ENCODE data around the gene AQP5.

AQP5 gene

GRCh38 chr12:49961111-49961922 is at the start of gene AQP5:
Gene AQP5 (plus strand): TSS chr12:49961872. CDS start chr12:49962018, 146 bp downstream.
- TF ChIP-seq CTCF (IDR thresholded peaks at IDR 0.05; ENCODE audit: low read depth, low read length, missing control alignments) = no peak
- no peak within 1 kb of the TSS for H3K4me3 ChIP-seq (ENCODE audit: low read depth, low read length)
- no peak for DNase-seq (ENCODE audit: low read depth)

DNA sequence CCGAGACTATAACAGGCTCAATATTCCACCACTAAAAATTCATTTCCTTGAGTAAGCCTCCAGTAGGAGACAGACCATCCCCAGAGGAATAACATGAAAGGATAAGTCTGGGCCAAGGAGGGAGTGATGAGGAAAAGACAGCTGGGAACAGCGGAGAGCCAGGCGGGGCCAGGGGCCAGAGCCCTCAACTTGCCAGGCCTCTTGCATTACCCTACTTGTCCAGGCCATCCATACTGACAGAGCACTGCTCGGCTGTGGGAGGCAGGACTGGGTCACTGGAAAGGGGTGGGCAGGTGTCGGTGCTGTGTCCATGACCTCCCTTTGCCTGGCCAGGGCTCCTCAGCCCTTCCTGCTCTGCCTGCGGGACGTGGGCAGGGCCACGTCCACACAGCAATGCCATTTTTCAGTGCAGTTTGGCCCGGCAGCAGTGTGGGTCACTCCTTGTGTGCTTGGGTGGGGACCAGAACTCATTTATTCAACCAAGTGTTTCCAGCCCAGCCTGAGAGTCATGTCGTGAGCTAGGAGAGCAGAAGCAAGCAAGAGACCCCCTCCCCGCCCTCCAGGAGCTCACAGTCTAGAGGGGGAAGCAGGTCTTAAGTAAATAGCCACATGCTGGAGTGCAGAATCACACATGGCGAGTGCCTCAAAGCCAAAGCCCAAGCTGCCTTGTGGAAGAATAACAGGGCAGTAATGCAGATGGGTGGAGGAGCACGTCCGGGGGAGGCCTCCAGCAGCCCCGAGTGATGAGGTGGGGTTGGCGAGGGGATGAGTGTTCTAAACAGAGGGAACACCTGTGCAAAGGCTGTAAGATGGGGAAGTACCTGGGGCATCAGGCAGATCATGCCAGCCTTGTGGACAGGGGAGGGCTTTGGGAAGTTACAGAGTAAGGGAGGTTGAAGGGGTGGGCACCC is 49.1 kb upstream of the AQP5 start:
- DNase-seq (ENCODE audit: low read depth) = no peak
- no peak for TF ChIP-seq CTCF (IDR thresholded peaks at IDR 0.05; ENCODE audit: low read depth, low read length, missing control alignments)
- H3K4me3 ChIP-seq (ENCODE audit: low read depth, low read length) = no peak overlapping the region

GRCh38 chr12:49916129-49916919 is 45.3 kb upstream of the AQP5 start:
- no peak for DNase-seq (ENCODE audit: low read depth)
- no peak for TF ChIP-seq CTCF (IDR thresholded peaks at IDR 0.05; ENCODE audit: low read depth, low read length, missing control alignments)

DNA sequence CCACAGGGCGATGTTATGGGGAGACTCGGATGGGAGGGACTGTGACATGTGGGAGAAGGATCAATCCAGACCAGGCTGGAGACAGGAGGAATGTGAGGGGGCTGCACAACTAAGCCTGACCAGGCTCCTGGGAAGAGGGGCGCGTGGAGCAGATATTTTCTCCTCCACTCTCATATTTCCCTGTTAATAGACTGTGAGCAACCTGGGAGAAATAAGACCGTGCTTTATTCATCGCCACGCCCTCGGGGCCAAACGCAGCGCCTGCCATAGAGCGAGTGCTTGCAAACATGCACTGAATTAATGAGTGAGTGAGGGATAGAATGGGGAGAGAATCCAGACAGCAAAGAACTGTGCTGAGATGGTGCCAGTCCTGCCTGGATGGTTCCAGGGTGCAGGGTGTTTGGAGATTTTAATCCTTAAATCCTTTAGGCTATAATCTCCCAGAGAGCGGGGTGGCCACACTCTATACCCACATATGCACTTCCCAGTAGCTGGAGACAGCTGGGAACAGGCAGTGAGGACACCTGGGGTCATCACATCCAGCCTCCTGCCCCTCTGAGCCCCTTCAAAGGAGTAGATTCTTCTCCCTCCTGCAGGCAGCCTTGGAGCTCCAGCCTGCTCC is 44.4 kb upstream of the AQP5 start:
- DNase-seq (ENCODE audit: low read depth) = no peak
- TF ChIP-seq CTCF (IDR thresholded peaks at IDR 0.05; ENCODE audit: low read depth, low read length, missing control alignments) = no peak
- H3K4me3 ChIP-seq (ENCODE audit: low read depth, low read length) = no peak overlapping the region

More at GRCh38 chr12:49916129-49916919, 45.3 kb upstream of the AQP5 start:
- no peak overlapping the region for H3K4me3 ChIP-seq (ENCODE audit: low read depth, low read length)

- DNase-seq (ENCODE audit: low read depth) = no peak
- TF ChIP-seq CTCF (IDR thresholded peaks at IDR 0.05; ENCODE audit: low read depth, low read length, missing control alignments) = no peak
- H3K4me3 ChIP-seq (ENCODE audit: low read depth, low read length) = no peak overlapping the region
Observed at GRCh38 chr12:49917788-49918173, 43.9 kb upstream of the AQP5 start.

DNA sequence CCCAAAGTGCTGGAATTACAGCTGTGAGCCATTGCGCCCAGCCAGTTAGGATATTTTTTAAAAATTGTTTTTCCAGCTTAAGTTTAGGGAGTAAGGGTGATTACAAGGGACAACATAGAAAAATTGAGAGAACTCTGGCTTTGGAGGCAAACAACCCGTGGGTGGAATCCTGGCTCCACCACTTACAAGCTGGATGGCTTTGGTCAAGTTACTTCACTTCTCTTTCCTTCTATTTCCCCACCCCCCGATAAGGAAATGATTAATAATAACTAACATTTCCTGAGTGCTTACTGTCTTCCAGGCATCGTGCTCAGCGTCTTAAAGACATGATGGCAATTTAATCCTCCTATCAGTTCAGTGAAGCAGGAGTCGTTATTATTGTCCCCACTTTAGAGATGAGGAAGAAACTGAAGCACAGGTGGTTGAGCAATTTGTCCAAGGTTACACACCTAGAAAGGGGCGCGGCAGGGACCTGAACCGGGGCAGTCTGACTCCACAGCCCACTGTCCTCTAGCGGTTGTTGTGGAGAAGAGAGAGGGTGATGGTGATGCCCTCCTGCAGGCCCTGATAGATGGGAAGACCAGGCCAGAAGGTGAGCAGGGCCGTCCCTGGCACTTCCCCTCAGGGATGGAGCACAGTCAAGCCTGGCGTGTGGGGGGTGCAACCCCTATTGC is 41.3 kb upstream of the AQP5 start:
- TF ChIP-seq CTCF (IDR thresholded peaks at IDR 0.05; ENCODE audit: low read depth, low read length, missing control alignments) = no peak
- DNase-seq (ENCODE audit: low read depth) = no peak
- no peak overlapping the region for H3K4me3 ChIP-seq (ENCODE audit: low read depth, low read length)
